ENCODE measurements around the gene SART3.
"Not testable (repeated sequence)": the region's sequence is repeated elsewhere in the genome, so short reads cannot be mapped to it uniquely, and the experiment has no call there.

Gene SART3

GRCh38 chr12:108518716-108519496 is 42.1 kb downstream of the SART3 start:
- no peak for DNase-seq
- no peak for ATAC-seq

- ATAC-seq (no peak), DNase-seq (no peak)
Observed at GRCh38 chr12:108518101-108518715, 42.8 kb downstream of the SART3 start.

GRCh38 chr12:108517288-108518100 is 43.5 kb downstream of the SART3 start:
- DNase-seq (no peak), ATAC-seq (no peak)

GRCh38 chr12:108516511-108517275 is 44.3 kb downstream of the SART3 start:
- no peak for ATAC-seq

GRCh38 chr12:108515916-108516315 is 45.1 kb downstream of the SART3 start:
- no peak for ATAC-seq
- peak; percentile 27 for DNase-seq

More at GRCh38 chr12:108516511-108517275, 44.3 kb downstream of the SART3 start:
- DNase-seq, result no peak

GRCh38 chr12:108514973-108515814 is 45.8 kb downstream of the SART3 start, which contains the start of gene FICD:
TSS of gene FICD (plus strand) at chr12:108515277. CDS start at chr12:108516973, 1,696 bp downstream.
- DNase-seq, result peak; percentile 99
- peak; percentile 93 for ATAC-seq

GRCh38 chr12:108514468-108514972 is 46.5 kb downstream of the SART3 start:
- peak; percentile 2 for ATAC-seq

GRCh38 chr12:108511633-108512540 is 49.1 kb downstream of the SART3 start:
- DNase-seq (peak; percentile 80), ATAC-seq (no peak)

More at GRCh38 chr12:108514468-108514972, 46.5 kb downstream of the SART3 start:
- no peak for DNase-seq

- ATAC-seq, result no peak
- no peak for DNase-seq
Observed at GRCh38 chr12:108510836-108511235, 50.1 kb downstream of the SART3 start.

GRCh38 chr12:108509806-108510205 is 51.2 kb downstream of the SART3 start:
- DNase-seq, result no peak
- no peak for ATAC-seq

GRCh38 chr12:108507971-108508642 is 52.9 kb downstream of the SART3 start:
- no peak for DNase-seq

GRCh38 chr12:108505129-108505528 is 55.8 kb downstream of the SART3 start:
- no peak for ATAC-seq
- DNase-seq, result no peak

More at GRCh38 chr12:108507971-108508642, 52.9 kb downstream of the SART3 start:
- ATAC-seq, result peak; percentile 87

- no peak for ATAC-seq
- DNase-seq, result no peak
Observed at GRCh38 chr12:108502922-108503321, 58.1 kb downstream of the SART3 start.

GRCh38 chr12:108498136-108498535 is 62.8 kb downstream of the SART3 start:
- DNase-seq, result no peak
- no peak for ATAC-seq

- ATAC-seq (no peak), DNase-seq (no peak)
Observed at GRCh38 chr12:108495823-108496579, 65.0 kb downstream of the SART3 start.

GRCh38 chr12:108495054-108495453 is 65.9 kb downstream of the SART3 start:
- no peak for ATAC-seq
- DNase-seq, result peak; percentile 47

GRCh38 chr12:108491256-108491655 is 69.7 kb downstream of the SART3 start:
- ATAC-seq, result no peak

GRCh38 chr12:108487029-108487428 is 73.9 kb downstream of the SART3 start:
- not testable (repeated sequence) for ATAC-seq

More at GRCh38 chr12:108491256-108491655, 69.7 kb downstream of the SART3 start:
- no peak for DNase-seq

More at GRCh38 chr12:108487029-108487428, 73.9 kb downstream of the SART3 start:
- DNase-seq, result not testable (repeated sequence)

All from stimulated activated naive CD8-positive, alpha-beta T cell treated with anti-CD3 and anti-CD28 coated beads, Interleukin-15, Interleukin-2, amounts not matched to agents 100 U/mL and 50 U/mL, for 24 hours (primary cell).